GM21447 (cell line): ENCODE measurements around the gene B4GAT1.
A peak's percentile ranks its signal among the peaks of the same experiment; 100 is the strongest.

Experiments used
- ATAC-seq: cut with Tn5 transposase; IDR thresholded peaks from one replicate; pipeline ENCODE4 v1.9.1; 2021; ENCODE audit not compliant: unreplicated experiment

B4GAT1 gene

DNA sequence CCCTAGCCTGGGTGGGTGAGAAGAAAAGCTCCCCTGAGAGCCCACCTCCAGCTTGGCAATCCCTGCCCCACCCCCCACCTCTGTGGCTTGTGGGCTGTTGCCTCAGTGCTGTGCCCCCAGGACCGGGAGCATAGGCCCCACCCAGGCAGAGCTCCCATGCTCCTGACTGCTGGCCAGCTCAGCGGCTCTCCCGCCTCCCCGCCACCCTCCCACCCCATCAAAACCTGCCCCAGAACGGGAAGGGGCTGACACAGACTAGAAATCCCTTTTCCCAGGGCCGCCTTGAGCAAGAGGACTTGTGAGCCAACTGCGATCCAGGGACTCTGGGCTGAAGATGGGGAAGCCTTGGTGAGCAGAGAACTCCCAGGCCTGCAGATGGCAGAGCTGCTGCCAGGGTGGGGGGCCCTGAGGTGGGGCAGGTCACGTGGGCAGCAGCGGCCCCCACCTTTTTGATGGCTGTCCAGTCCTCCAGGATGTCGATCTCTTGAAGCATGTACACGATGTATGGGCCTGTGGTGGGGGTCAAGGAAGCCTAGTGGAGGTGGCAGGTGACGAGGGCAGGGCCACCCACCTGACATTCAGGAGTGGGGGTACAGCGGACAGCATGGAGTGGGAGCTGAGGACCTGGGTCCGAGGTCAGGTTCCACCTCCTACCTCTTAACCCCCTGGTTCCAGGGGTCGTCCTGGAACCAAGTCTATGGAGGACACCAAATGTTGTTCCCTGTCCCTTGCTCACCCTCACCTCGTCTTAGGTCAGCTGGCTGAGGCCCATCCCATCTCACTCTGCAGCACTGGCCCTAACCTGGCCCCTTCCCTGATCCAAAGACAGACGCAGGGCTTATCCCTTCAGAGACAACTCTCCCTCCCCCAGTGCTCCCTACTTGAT, 8.9 kb downstream of the B4GAT1 start:
- no peak for ATAC-seq

- ATAC-seq, result no peak
Observed at GRCh38 chr11:66337103-66337899, 10.1 kb downstream of the B4GAT1 start.

DNA sequence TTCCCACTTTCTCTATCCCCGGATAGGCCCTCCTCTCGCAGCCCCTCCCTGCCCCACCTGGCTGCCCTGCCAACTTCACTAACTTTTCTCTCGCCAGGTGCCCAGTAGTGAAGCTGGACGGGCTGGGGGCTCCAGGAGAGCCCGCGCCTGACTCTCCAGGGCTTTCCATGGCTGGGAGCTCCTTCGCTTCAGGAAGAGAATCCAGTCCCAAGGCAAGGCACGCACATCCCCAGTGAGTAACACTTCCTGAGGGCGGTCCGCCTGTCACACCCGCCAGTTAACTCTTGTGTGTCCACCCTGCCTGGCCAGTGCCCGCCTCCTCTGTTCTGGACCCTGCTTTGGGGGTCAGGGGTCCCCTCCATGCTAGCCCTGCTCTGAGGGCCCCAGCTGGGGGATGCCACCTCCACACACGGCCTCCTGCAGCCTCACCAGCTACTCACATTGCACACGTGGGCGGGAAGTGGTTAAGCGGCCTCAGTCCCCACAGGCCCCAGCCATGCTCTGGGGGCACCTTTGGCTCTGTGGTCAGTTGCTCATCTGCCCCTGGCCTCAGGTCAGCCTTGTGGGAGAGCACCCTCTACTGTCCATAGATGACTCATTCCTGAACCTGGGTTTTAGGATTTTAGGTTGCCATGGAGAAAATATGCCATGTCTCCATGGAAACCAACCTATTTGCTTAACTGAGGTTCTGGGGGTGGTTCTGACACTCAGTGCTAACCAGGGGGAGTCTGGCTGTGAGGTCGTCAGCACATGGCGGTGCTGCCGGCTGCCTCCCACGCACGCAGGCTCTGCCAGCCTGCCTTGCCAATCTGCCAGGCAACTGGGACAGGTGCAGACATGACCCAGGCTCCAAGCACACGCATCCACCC, 11.0 kb downstream of the B4GAT1 start, which contains the start of gene RIN1:
RIN1 (minus strand) TSS at position 201 of the 869 bp plus-strand sequence; CDS start at position 169, 32 bp downstream.
- peak; percentile 76 for ATAC-seq

GRCh38 chr11:66335531-66336233, 11.7 kb downstream of the B4GAT1 start:
- no peak for ATAC-seq

DNA sequence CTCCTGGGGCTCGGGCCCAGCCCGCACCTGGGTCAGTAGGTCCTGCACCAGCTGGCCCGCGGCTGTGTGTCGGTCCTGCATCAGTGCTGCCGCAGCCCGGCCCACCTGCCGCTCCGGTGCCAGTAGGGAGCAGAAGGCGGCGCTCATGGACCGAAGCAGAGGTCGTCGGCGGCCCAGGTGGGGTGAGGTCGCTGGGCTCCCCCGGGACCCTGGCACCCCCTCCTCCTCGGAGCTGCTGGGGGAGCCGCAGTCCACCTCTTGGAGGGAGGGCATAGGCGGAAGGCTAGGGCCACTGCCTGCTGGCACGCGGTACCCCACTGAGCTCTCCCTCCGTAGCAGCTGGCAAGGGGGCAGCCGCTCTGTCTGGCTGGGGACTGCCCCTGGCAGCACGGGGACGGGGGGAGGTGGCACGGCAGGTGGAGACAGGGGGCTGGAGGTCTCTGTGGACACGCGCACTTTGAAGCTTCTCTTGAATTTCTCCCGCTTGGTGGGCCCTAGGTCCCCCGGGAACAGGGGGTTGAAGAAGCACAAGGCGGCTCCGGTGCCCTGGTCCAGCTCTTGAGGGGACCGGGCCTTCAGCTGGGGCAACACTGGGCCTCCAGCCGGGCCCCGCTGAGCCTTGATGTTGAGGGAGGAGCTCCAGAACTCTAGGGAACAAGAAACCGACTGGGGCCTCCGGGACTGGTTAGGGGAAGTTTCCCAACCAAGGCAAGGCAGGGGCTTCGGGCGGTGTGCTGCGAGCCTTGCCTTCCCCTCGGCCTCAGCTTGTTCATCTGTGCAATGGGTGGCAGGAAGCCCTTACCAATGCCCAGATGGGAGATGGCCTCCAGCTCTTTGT, 12.6 kb downstream of the B4GAT1 start:
- ATAC-seq, result no peak

- ATAC-seq, result no peak
Observed at GRCh38 chr11:66333896-66334604, 13.4 kb downstream of the B4GAT1 start.

DNA sequence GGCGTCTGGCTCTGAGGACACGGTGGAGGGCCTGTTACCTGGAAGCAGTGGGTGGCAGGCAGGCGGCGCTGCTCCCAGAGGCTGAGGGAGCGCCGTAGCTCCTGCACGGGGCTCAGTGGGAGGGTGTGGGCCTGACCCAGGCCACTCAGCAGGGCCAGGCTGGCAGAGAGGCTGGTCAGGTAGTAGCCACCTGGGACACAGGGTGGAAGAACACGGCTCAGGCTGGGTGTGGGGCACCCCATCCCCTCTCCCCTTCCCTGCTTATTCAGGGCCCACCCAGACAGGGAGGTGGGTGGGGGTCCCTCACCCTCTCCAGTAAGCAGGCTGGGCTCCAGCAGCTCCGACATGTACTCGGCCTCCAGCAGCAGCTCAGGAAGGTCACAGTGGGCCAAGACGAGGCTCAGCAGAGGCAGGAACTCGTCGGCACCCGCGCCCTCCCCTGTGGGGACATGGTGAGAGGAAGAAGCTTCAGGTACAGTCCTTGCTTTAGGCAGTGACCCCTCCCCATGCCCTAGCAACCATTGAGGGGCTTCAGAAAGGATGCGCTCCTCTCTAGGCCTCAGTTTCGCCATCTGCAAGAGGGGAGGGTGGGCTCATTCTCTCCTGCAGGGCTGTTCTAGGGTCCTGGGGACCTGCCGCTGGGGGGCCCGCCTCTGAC, 14.1 kb downstream of the B4GAT1 start:
- no peak for ATAC-seq

DNA sequence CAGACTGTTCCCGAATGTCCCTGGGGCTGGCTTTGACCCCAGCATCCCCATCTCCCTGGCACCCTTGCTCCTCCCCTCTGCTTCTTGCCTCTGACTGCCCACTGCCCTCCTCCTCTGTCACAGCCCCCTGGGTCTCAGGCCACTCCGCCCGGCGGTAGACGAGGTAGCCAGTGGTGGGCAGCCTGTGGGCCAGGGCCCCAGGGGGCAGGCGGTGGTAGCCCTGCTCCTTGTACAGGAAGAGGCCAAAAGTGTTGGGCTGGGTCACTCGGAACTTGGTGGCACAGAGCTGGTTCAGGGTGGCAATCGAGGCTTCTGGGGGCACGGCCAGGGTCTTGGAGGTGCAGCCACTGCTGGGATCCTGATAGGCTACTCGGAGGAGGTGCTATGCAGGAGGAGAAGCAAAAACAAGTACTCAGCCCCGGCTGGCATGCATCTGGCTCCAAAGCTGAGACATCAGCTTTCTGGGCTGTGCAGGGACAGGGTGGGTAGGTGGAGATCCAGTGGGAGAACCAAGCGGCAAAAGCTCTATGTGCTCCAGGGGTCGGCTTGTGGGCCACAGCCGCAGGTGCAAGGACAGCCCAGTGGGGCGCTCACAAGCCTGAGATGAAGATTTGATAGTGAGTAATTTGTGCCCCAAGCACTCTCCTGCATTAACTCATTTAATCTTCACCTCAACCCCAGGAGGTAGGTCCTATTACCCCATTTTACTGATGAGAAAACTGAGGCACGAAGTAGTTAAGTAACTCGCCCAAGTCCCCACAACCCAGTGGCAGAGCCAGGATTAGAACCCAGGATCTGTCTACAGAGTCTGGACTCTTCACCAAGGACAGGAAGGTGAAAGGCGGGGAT, 14.8 kb downstream of the B4GAT1 start:
- ATAC-seq, result no peak

DNA sequence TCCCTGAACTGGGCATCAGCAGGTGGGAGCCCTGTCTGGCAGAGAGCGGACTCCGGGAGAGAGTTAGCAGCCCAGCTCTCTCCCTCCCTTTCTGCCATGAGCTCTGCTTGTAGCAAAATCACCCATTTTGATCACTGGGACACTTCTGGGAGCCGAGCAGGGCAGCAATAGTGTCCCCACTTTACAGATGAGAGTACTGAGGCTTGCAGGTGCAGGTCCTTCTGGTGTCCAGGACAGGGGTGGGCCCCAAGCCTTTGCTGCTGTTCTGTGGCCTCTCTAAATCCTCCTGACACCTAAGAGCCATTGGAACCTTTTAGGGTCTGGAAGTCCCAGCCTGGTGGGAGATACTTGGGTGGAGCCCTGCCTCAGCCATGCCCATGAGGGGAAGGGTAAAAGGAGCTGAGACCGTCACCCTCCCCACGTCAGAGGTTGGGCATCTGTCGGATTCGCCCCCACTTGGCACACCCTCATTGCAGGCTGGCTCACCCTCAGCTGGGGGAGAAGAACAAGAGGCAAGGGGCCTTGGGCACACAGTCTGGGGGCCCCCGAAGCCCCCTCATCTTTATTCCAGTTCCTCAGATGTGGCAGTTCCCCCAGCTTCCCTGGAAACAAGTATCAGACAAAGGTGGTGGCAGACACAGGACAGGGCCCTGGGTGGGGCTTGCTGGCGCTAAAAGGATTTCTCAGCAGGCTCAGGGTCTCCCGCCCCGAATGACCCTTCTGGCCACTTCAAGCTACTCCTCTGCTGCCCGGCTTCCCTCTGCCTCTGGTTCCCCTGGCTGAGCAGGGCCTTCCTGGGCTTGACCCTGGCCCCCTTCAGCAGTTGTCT, 15.7 kb downstream of the B4GAT1 start:
- ATAC-seq, result no peak

GRCh38 chr11:66330931-66331330, 16.5 kb downstream of the B4GAT1 start:
- ATAC-seq, result no peak

DNA sequence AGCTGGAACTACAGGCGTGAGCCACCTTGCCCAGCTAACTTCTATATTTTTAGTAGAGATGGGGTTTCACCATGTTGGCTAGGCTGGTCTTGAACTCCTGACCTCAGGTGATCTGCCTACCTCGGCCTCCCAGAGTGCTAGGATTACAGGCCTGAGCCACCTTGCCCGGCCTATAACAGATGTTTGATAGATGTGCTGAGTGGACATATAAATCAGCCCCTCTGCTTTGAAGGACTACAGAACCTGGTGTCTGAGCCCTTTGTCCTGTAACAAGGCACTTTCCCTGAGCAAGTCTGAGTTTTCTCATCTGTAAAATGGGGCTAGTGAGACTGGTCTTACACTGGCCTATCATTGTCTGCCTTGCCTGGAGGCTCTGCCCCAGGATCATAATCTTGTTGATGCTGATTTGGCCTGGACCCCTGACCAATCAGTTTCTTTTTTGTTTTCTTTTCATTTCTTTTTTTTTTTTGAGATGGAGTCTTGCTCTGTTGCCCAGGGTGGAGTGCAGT, 18.2 kb downstream of the B4GAT1 start:
- no peak for ATAC-seq

GRCh38 chr11:66328302-66329144, 18.9 kb downstream of the B4GAT1 start:
- peak; percentile 74 for ATAC-seq

GRCh38 chr11:66328031-66328301, 19.5 kb downstream of the B4GAT1 start:
- no peak for ATAC-seq

DNA sequence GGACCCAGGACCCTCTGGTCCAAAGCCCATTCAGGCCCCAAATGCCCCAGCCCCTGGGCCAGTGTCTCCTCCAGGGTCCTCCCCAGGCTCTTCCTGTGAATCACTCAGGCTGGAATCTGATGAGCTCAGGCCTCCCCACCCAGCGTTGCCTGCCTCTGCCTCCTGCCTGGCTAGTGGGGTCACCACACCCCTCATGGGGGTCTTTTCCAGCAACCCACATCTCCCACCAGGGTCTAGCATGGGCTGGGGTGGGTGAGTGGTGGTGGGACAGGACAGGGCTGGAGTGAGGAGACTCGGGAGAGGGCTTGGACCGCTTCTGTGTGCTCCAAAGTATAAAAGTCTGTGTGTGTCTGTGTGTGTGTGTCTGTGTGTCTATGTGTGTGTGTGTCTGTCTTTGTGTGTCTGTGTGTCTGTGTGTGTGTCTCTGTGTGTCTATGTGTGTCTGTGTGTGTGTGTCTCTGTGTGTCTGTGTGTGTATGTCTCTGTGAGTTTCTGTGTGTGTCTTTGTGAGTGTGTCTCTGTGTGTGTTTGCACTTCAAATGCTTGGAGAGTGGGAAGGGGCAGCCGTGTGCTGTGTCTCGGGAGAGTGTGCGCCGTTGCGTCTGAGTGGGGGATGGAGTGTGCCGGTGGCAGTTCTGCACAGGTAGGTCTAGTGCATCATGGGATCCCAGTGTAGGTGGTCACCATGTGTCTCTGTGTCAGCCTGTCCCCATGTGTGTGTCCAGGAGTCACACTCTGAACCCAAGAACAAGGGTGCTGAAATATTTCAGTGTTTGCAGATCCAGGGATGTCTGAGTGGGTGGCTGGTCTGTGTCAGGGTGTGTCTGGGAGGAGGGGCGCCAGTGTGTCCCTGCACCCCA, 20.0 kb downstream of the B4GAT1 start:
- ATAC-seq, result no peak
